ENCODE measurements around the gene GET3. TPM values are rescaled to one million over a fixed set of nuclear protein-coding genes. Genes with fewer than 3 reads are reported as not detected.

GET3 gene
- polyA plus RNA-seq, 2 of the 4 experiments (the other 2 are of a cell fraction): 87.0 to 91.7 TPM

GRCh38 chr19:12785431-12786031 is 48.2 kb downstream of the GET3 start:
- Histone ChIP-seq H3K4me2 (peak overlapping the region; percentile 99), H3K9me3 (no peaks in the 10 kb centered on the region), H3K27ac (peak overlapping the region; percentile 96 to 99), H3K4me1 (peaks cover 75% of the 10 kb centered on the region), H3K4me3 (no peak overlapping the region)
- TF ChIP-seq MAX (IDR thresholded peaks at IDR 0.05) (no peak), RCOR1 (IDR thresholded peaks at IDR 0.05; ENCODE audit: low read depth, low read length) (no peak), ZSCAN20 (CRISPR knock-in tag; IDR thresholded peaks at IDR 0.05) (no peak), GATA3 (IDR thresholded peaks at IDR 0.05; ENCODE audit: borderline replicate concordance) (no peak), CHD4 (IDR thresholded peaks at IDR 0.05; ENCODE audit: borderline replicate concordance) (no peak), ATOH8 (CRISPR knock-in tag; IDR thresholded peaks at IDR 0.05; ENCODE audit: low read depth) (no peak), HOXA7 (CRISPR knock-in tag; IDR thresholded peaks at IDR 0.05) (no peak), JUNB (IDR thresholded peaks at IDR 0.05) (no peak), POLR2A (IDR thresholded peaks at IDR 0.05; ENCODE audit: low read length) (no peak), KDM1A (IDR thresholded peaks at IDR 0.05; ENCODE audit: low read depth) (no peak), CBX8 (IDR thresholded peaks at IDR 0.05) (no peak), PBX3 (IDR thresholded peaks at IDR 0.05) (no peak)
- no peak for FAIRE-seq
- ATAC-seq: no peak
- no peak for DNase-seq (ENCODE audit: low read depth in 1 of 2, low spot score in 1 of 2)
- POLR2A ChIA-PET: interaction anchor here (0.6 kb wide), 1 partner anchor 77 kb away, joined by 3 read pairs; no protein-coding TSS in a partner anchor
- 67% methylated on average over 4 of the region's 4 CpGs for WGBS (ENCODE audit: missing lambda C conversion rate)
- CTCF ChIA-PET: interaction anchor here (3.1 to 5.0 kb wide), 2 partner anchors 8 to 11 kb away, joined by 17 to 58 read pairs; no protein-coding TSS in a partner anchor

- ChIA-PET POLR2A (interaction anchor here (0.6 kb wide), 1 partner anchor 78 kb away, joined by 3 read pairs; no protein-coding TSS in a partner anchor), CTCF (interaction anchor here (3.1 to 5.0 kb wide), 2 partner anchors 9 to 10 kb away, joined by 17 to 58 read pairs; no protein-coding TSS in a partner anchor)
- ATAC-seq: no peak
- WGBS (ENCODE audit: missing lambda C conversion rate): 52% methylated on average over 6 of the region's 18 CpGs
- Histone ChIP-seq H3K9me3 (no peaks in the 10 kb centered on the region), H3K4me2 (peak overlapping the region; percentile 99), H3K4me1 (peaks cover 80% of the 10 kb centered on the region), H3K27ac (peak overlapping the region; percentile 96 to 99), H3K4me3 (no peak overlapping the region)
- TF ChIP-seq HMGXB4 (CRISPR knock-in tag; IDR thresholded peaks at IDR 0.05; ENCODE audit: borderline replicate concordance): no peak
- TF ChIP-seq MAZ (IDR thresholded peaks at IDR 0.05; ENCODE audit: borderline replicate concordance, low read depth, low read length): no peak
- TF ChIP-seq MYC (IDR thresholded peaks at IDR 0.05; ENCODE audit: borderline replicate concordance, low read length): no peak
- no peak for TF ChIP-seq CHD2 (IDR thresholded peaks at IDR 0.05; ENCODE audit: low read length, partially characterized antibody)
- no peak for TF ChIP-seq HOXA7 (CRISPR knock-in tag; IDR thresholded peaks at IDR 0.05)
- no peak for TF ChIP-seq GATA3 (IDR thresholded peaks at IDR 0.05; ENCODE audit: borderline replicate concordance)
- TF ChIP-seq ZC3H11A (IDR thresholded peaks at IDR 0.05): no peak
- no peak for TF ChIP-seq POLR2A (IDR thresholded peaks at IDR 0.05; ENCODE audit: low read length)
- TF ChIP-seq EHMT2 (IDR thresholded peaks at IDR 0.05; ENCODE audit: low read depth): no peak
- TF ChIP-seq ZNF302 (CRISPR knock-in tag; IDR thresholded peaks at IDR 0.05): no peak
- TF ChIP-seq HOXB5 (CRISPR knock-in tag; IDR thresholded peaks at IDR 0.05): no peak
- TF ChIP-seq CEBPB (IDR thresholded peaks at IDR 0.05): no peak
- TF ChIP-seq JUN (IDR thresholded peaks at IDR 0.05): no peak
- TF ChIP-seq RFX5 (IDR thresholded peaks at IDR 0.05): no peak
- no peak for TF ChIP-seq REST (IDR thresholded peaks at IDR 0.05)
- DNase-seq (ENCODE audit: low read depth in 1 of 2, low spot score in 1 of 2): peak in 1 of 2 experiments; percentile 31
- no peak for FAIRE-seq
Measured at GRCh38 chr19:12786141-12786870, 49.0 kb downstream of the GET3 start.

Measured in A549 (cell line).